Stimulated activated naive CD8-positive, alpha-beta T cell treated with anti-CD3 and anti-CD28 coated beads, Interleukin-15, amount 100 ng/mL, for 72 hours (primary cell): ENCODE results near the gene PCYOX1L.

ENCODE experiments used
- ATAC-seq: fragments of 150-1000 bp; cut with Tn5 transposase; 2 replicates; pipeline ENCODE4 v1.10.0; 2021; ENCODE audit warnings: mild to moderate bottlenecking, moderate library complexity
- DNase-seq, 2 donors: peaks; one replicate each; pipeline ENCODE4 v3.0.0; 2021 to 2022
- H3K27ac Mint-ChIP-seq, 2 donors: one replicate each; pipeline ENCODE4 v1.8.0; 2022; ENCODE audit warnings: mild to moderate bottlenecking in 2 of 2, mixed read lengths in 2 of 2, moderate library complexity in 2 of 2
- H3K27me3 Mint-ChIP-seq: one replicate; pipeline ENCODE4 v1.8.0; 2022; ENCODE audit warnings: mixed read lengths
- H3K4me1 Mint-ChIP-seq: one replicate; pipeline ENCODE4 v1.8.0; 2022; ENCODE audit warnings: mild to moderate bottlenecking, mixed read lengths
- H3K4me3 Mint-ChIP-seq, 2 donors: one replicate each; pipeline ENCODE4 v1.8.0; 2022; ENCODE audit warnings: mild to moderate bottlenecking in 2 of 2, mixed read lengths in 2 of 2, moderate library complexity in 1 of 2
- H3K9me3 Mint-ChIP-seq, 2 donors: one replicate each; pipeline ENCODE4 v1.8.0; 2022; ENCODE audit warnings: mixed read lengths in 2 of 2

The PCYOX1L gene

GRCh38 chr5:149413477-149414210 lies 55.8 kb downstream of the PCYOX1L start:
- ATAC-seq (no peak), DNase-seq (no peak)
- Mint-ChIP-seq H3K4me1 (no peaks in the 10 kb centered on the region), H3K4me3 (no peak overlapping the region), H3K27me3 (no peaks in the 10 kb centered on the region), H3K9me3 (no peaks in the 10 kb centered on the region), H3K27ac (no peak overlapping the region)

GRCh38 chr5:149414405-149415065 lies 56.7 kb downstream of the PCYOX1L start:
- ATAC-seq (no peak), DNase-seq (no peak)
- H3K9me3 Mint-ChIP-seq = no peaks in the 10 kb centered on the region
- H3K4me1 Mint-ChIP-seq = no peaks in the 10 kb centered on the region
- no peak overlapping the region for H3K4me3 Mint-ChIP-seq
- H3K27me3 Mint-ChIP-seq = no peaks in the 10 kb centered on the region
- peak overlapping the region in 1 of 2 donors; percentile 50 for H3K27ac Mint-ChIP-seq

- Mint-ChIP-seq H3K27me3 (no peaks in the 10 kb centered on the region), H3K4me1 (no peaks in the 10 kb centered on the region), H3K27ac (no peak overlapping the region), H3K4me3 (no peak overlapping the region), H3K9me3 (no peaks in the 10 kb centered on the region)
- DNase-seq (no peak), ATAC-seq (no peak)
Measured at GRCh38 chr5:149415066-149415967, 57.5 kb downstream of the PCYOX1L start.

DNA sequence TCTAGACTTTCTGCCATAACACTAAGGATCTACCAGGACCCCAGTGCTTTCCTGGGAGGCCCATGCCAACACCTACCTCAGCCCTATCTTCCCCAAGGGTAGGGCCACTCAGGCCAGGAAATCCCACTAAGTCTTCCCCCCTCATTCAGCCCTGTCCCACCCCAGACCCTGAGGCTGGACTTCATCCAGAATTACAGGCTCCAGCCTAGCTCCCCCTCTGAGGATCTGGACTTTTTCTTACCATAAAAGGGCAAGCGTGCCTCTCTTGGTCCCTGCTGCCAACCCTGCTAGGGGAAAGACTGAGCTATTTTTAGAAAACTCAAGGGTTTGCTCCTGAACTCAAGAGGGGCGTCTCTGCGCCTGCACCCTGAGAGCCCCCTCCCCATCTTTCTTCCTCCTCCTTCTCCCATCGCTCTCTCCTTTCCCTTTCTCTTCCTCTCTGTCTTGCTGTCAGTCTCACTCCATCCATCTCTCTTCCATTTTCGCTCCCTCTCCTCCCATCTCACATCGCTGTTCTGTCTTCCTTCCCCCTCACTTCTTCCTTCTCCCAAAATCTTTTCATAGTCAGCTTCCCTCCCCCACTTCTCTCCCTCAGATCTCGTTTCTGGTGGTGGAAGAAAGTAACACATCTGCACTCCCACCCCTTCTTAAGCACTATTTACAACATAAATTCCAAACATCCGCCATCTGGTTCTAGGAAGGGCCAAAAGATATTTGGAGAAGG lies 59.3 kb downstream of the PCYOX1L start:
- Mint-ChIP-seq H3K4me1 (peaks cover 6% of the 10 kb centered on the region), H3K27ac (no peak overlapping the region), H3K4me3 (no peak overlapping the region), H3K27me3 (no peaks in the 10 kb centered on the region), H3K9me3 (no peaks in the 10 kb centered on the region)
- ATAC-seq (no peak), DNase-seq (no peak)

GRCh38 chr5:149417711-149418368 lies 60.0 kb downstream of the PCYOX1L start:
- DNase-seq (no peak), ATAC-seq (no peak)
- H3K4me1 Mint-ChIP-seq = peaks cover 8% of the 10 kb centered on the region
- H3K27ac Mint-ChIP-seq = no peak overlapping the region
- H3K9me3 Mint-ChIP-seq = no peaks in the 10 kb centered on the region
- H3K4me3 Mint-ChIP-seq = no peak overlapping the region
- no peaks in the 10 kb centered on the region for H3K27me3 Mint-ChIP-seq

DNA sequence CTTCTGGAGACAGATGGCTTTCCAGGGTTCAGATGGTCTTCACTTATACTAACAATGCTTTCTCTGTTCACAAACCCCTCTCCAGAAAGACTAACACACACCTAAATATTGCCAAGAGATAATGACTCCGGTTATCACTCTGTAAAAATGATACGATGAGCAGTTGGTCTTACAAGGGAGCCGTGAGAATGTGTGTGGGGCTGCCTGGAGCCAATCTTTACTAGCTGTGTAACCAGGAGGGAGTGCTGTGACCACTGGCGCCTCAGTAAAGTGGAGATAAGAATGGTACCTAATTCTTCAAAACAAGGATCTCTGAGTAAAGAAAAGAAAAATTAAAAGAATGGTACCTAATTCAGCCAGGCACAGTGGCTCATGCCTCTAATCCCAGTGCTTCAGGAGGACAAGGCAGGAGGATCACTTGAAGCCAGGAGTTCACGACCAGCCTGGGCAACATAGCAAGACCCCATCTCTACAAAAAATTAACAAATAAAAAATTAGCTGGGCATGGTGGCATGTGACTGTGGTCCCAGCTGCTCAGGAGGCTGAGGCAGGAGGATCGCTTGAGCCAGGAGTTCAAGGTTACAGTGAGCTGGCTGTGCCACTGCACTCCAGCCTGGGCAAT lies 61.2 kb downstream of the PCYOX1L start:
- DNase-seq (no peak), ATAC-seq (no peak)
- Mint-ChIP-seq H3K27ac (no peak overlapping the region), H3K4me3 (no peak overlapping the region), H3K4me1 (peaks cover 8% of the 10 kb centered on the region), H3K27me3 (no peaks in the 10 kb centered on the region), H3K9me3 (no peaks in the 10 kb centered on the region)
